GM12891 (cell line): ENCODE results near the gene KLHL40.

Experiments
- DNase-seq: peaks from one replicate; pipeline ENCODE4 v3.0.0; 2011; ENCODE audit warnings: low spot score; ENCODE audit not compliant: insufficient read length
- FAIRE-seq: peaks from 2 replicates; lab custom pipeline; 2011; peaks lifted over from hg19 to GRCh38; lab: Jason Lieb, UNC
- PAX5 ChIP-seq: IDR thresholded peaks from 2 replicates; pipeline ENCODE4 v1.6.1; 2011; ENCODE audit warnings: low read length, moderate library complexity, mild to moderate bottlenecking; ENCODE audit not compliant: insufficient read depth, severe bottlenecking
- POLR2A ChIP-seq: IDR thresholded peaks from 2 replicates; pipeline ENCODE4 v1.6.1; 2011; ENCODE audit warnings: low read depth, low read length, control low read depth
- POLR2AphosphoS5 ChIP-seq: IDR thresholded peaks from 2 replicates; pipeline ENCODE4 v1.6.1; 2011; ENCODE audit warnings: low read depth, low read length, control low read depth
- POU2F2 ChIP-seq: IDR thresholded peaks from 2 replicates; pipeline ENCODE4 v1.6.1; 2011; ENCODE audit warnings: low read depth, mild to moderate bottlenecking, control low read depth, low read length, moderate library complexity
- SPI1 ChIP-seq: IDR thresholded peaks from 2 replicates; pipeline ENCODE4 v1.6.1; 2011; ENCODE audit warnings: low read depth, low read length, control low read depth
- TAF1 ChIP-seq: IDR thresholded peaks from 2 replicates; pipeline ENCODE4 v1.6.1; 2011; ENCODE audit warnings: low read depth, low read length, control low read depth

Gene KLHL40

GRCh38 chr3:42728668-42729364 is 43.5 kb downstream of the KLHL40 start:
- TF ChIP-seq SPI1 (no peak), POU2F2 (no peak), PAX5 (no peak), POLR2A (no peak), POLR2AphosphoS5 (no peak), TAF1 (no peak)
- DNase-seq (no peak), FAIRE-seq (no peak)

- TF ChIP-seq POLR2A (no peak), POU2F2 (no peak), TAF1 (no peak), POLR2AphosphoS5 (no peak), SPI1 (no peak), PAX5 (no peak)
- FAIRE-seq = no peak
- no peak for DNase-seq
Measured at GRCh38 chr3:42729404-42730145, 44.2 kb downstream of the KLHL40 start.

- no peak for FAIRE-seq
- no peak for TF ChIP-seq TAF1
- TF ChIP-seq POLR2A = no peak
- TF ChIP-seq SPI1 = no peak
- no peak for TF ChIP-seq POU2F2
- TF ChIP-seq PAX5 = no peak
- no peak for DNase-seq
Measured at GRCh38 chr3:42730294-42730693, 45.0 kb downstream of the KLHL40 start.

GRCh38 chr3:42730706-42731420 is 45.5 kb downstream of the KLHL40 start:
- TF ChIP-seq PAX5 (no peak), TAF1 (no peak), SPI1 (no peak), POLR2AphosphoS5 (no peak), POU2F2 (no peak), POLR2A (no peak)
- FAIRE-seq (no peak), DNase-seq (no peak)

- TF ChIP-seq SPI1 (no peak), PAX5 (no peak), TAF1 (no peak), POU2F2 (no peak)
- FAIRE-seq = no peak
Measured at GRCh38 chr3:42731476-42732195, 46.3 kb downstream of the KLHL40 start.

GRCh38 chr3:42732196-42732828 is 47.0 kb downstream of the KLHL40 start:
- FAIRE-seq = no peak
- no peak for DNase-seq
- TF ChIP-seq PAX5 (no peak), POLR2A (no peak), TAF1 (no peak), POLR2AphosphoS5 (no peak), POU2F2 (no peak), SPI1 (no peak)

More at GRCh38 chr3:42731476-42732195, 46.3 kb downstream of the KLHL40 start:
- no peak for DNase-seq

GRCh38 chr3:42732829-42733459 is 47.6 kb downstream of the KLHL40 start:
- DNase-seq = no peak
- FAIRE-seq = no peak
- TF ChIP-seq TAF1 (no peak), PAX5 (no peak), POLR2AphosphoS5 (no peak), SPI1 (no peak), POU2F2 (no peak), POLR2A (no peak)
